Measurements from ENCODE around the gene UBE2E3.
"Not testable (repeated sequence)": the region's sequence is repeated elsewhere in the genome, so short reads cannot be mapped to it uniquely, and the experiment has no call there.

The UBE2E3 gene

GRCh38 chr2:181085734-181086133 lies 105.3 kb downstream of the UBE2E3 start:
- DNase-seq: no peak

- not testable (repeated sequence) for DNase-seq
Observed at GRCh38 chr2:181091920-181092319, 111.5 kb downstream of the UBE2E3 start.

DNA sequence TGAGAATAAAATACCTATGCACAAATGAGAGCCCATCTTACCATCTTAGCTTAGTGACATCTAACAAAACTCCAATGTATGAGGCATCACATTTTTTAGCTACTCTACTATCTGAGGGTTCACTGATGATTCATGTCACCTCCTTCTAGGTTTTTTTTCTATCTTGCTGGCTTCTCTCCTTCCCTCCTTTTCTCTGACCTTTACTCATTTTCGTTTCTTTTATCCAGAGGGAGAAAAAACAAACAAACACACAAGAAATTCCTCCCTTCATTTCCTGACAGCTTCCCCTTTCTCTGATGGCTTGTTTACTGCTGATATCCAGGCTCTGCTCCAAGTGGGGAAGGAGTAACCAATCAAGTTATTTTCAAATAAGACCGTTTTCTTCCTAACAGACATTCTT lies 115.1 kb downstream of the UBE2E3 start:
- DNase-seq: no peak

- DNase-seq: no peak
Observed at GRCh38 chr2:181103659-181104058, 123.3 kb downstream of the UBE2E3 start.

DNA sequence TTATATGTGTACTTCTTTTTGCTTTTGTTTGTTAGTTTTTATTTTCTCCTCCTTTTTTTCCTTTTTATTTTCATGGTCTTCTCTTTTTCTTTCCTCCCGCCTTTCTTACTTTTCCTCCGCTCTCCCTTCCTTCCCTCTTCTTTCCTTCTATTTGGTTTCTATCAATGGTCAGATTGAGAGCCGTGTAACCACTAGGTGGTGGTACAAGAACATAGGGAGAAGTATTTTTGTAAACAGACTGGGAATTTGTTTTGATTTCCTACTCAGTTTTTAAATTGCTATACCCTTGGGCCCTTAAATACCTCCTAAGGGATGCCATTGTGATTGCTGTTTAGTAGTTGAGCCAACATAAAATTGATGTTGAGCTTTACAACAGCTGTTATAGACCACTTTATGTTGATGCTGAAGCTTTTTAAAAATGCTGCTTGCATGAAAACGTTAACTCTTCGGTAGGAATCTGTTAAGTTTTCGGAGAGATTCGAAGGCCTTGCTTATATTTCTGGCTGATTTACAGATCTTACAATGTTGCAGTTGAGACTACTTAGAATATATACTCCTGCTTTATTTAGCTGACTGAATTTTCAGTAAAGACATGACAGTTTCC lies 124.2 kb downstream of the UBE2E3 start:
- peak; percentile 86 for DNase-seq

DNA sequence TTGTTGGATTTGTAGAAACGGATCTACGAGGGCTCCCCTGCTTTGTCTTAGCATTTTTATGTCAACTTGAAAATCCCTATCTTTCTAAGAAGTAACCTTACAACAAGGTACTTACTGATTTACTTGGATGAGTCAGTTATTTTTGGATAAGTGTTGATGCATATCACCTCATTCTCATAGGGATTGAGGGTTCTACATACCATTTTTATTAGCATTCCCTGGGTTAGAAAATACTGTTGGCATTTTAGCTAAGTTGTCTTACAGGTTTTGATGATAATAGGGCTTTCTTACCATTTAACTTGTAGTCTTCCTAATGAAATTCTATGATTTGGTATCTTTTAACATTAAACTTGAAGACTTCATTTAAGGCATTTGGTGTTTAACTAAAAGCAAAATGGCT lies 125.2 kb downstream of the UBE2E3 start:
- DNase-seq: peak; percentile 18

DNA sequence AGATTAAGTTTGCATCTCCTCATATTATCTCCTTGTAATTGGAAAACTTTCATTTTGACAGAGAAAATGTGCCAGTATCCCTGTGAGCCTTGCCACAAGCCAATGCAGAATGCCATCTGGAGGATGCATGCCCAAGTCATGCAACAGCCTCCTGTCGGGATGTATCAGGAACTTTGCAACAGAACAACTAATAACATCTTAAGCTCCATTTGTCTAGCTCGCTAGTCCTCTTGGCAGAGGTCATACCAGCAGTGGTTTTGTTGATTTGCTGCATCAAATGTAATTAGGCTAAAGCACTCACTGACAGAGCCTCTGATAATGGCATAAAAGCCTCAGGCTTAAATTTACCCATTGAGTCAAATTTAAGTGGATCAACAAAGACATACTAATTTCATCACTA lies 125.8 kb downstream of the UBE2E3 start:
- DNase-seq: peak; percentile 94

DNA sequence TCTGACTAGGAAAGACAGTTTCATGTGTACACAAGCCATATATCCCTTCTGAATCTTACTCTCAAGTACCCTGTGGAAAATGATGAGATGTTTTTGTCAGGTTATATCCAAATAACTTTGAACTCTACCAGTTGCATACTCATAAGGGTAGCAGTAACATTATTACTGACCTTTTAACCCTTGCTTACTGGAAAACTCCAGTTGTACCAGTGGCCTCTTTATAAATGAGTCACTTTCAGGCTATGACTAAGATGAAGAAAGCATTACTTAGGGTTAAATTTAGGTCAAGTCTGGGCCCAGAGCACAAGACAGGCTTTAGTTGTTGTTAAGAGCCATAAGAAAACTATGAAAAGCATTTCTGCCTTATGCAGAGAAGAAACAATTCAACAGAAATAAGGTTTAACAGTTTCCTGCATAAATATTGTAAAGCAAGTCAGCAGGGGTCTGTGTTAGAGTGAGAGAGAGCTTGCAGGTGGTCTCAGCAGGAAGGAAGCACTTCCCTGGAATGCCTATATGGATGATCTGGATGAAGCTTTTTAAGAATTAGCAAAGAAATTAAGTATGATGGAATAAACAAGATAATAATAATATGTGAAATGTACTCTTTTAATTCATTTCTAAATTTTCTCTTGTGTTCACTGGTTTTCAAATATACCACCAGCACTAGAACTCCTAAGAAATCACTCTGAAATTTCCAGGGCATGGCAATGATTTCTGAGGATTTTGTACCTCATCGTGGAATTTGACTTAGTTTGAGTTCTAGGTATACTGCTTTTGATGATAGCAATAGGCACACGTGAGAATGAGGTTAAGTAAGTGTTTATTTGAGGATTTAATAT lies 126.6 kb downstream of the UBE2E3 start:
- no peak for DNase-seq

GRCh38 chr2:181107628-181107945 lies 127.2 kb downstream of the UBE2E3 start:
- no peak for DNase-seq

DNA sequence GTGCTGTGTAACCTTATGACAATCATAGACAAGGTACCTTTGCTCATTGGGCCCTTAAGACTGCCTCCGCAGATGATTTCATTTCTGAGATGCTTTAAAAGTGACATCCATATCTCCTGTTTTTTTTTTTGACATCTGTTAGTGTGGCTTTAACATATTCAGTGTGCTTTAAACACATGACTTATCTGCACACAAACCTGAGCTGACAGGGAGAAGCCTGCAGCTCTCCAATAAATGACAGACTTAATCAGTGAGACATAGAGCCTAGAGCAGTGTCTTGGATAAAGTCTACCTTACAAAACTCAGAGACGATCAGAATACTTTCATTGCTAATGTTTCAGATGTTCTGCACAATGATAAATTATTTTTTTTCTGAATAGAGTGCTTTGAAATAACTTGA lies 130.7 kb downstream of the UBE2E3 start:
- DNase-seq: peak; percentile 25

DNA sequence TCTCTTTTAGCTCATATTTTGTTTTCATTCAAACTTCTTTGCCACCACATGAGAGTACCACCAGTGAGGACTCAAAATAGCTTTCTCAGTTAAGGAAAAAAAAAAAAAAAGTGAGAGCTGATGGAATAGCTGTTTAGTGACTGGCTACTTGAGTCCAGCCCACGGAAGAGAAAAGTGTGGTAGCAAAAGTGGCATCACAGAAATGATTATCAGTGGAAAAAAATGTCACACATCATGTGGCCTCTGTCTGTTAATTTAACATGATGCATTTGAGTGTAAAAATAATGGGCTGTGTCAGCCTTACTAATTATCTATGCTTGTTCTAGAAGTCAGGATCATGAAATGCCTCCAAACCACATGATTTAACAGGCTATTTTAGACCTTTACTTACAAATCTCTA lies 132.5 kb downstream of the UBE2E3 start:
- no peak for DNase-seq

Data from NCI-H82 (cell line).